Left ventricle myocardium inferior (tissue), 1 donor: ENCODE measurements around the gene SMPD2. TPM values are rescaled to one million over a fixed set of nuclear protein-coding genes. Genes with fewer than 3 reads are reported as not detected.

Experiments used
- DNase-seq: peaks from one replicate; pipeline ENCODE4 v3.0.0-alpha.2; 2020
- H3K27ac ChIP-seq: fragments of 200-600 bp; replicated peaks from 2 replicates; pipeline ENCODE4 v1.8.0; 2021
- H3K27me3 ChIP-seq: fragments of 200-600 bp; 2 replicates; pipeline ENCODE4 v1.8.0; 2021; ENCODE audit warnings: low read depth
- H3K36me3 ChIP-seq: fragments of 200-600 bp; 2 replicates; pipeline ENCODE4 v1.8.0; 2021
- H3K4me1 ChIP-seq: fragments of 200-600 bp; 2 replicates; pipeline ENCODE4 v1.8.0; 2021
- H3K4me3 ChIP-seq: fragments of 200-600 bp; 2 replicates; pipeline ENCODE4 v1.8.0; 2021; ENCODE audit warnings: mild to moderate bottlenecking, moderate library complexity
- H3K9me3 ChIP-seq: fragments of 200-600 bp; replicated peaks from 2 replicates; pipeline ENCODE4 v1.8.0; 2021
- CTCF ChIP-seq: fragments of 200-600 bp; IDR thresholded peaks from 2 replicates; pipeline ENCODE4 v1.8.0; 2021; ENCODE audit warnings: antibody characterized with exemption, mild to moderate bottlenecking, borderline replicate concordance
- intact Hi-C: fragments of 100-400 bp; cut with micrococcal nuclease; formaldehyde crosslinking; loops from one replicate; pipeline ENCODE4 v1.11.0; 2022
- total RNA-seq: library from RNA; stranded (reverse); fragmentation: NEBNext Ultra II Directional; extraction: Animal tissue kit (Norgen Biotek cat#: 25700); gene quantifications from one replicate; pipeline ENCODE4 v1.2.1, GENCODE V29; 2021
- donor health status: DM: no; HTN: yes; CAD: no; lungs with severe emphysema.

Gene SMPD2
- total RNA-seq, 1 donor from 2014 or later = 3.5 TPM

- Histone ChIP-seq H3K27me3 (no peaks in the 10 kb centered on the region), H3K9me3 (no peaks in the 10 kb centered on the region), H3K4me1 (peaks cover 18% of the 10 kb centered on the region), H3K36me3 (no peaks in the 10 kb centered on the region), H3K27ac (no peak overlapping the region), H3K4me3 (no peak overlapping the region)
- intact Hi-C loops = no loop called here
- no peak for DNase-seq
- TF ChIP-seq CTCF = no peak
Observed at GRCh38 chr6:109424946-109425345, 15.6 kb upstream of the SMPD2 start.

GRCh38 chr6:109428889-109429477, 11.5 kb upstream of the SMPD2 start:
- peak overlapping the region; percentile 30 for H3K4me3 ChIP-seq
- no peak for DNase-seq
- no peak for TF ChIP-seq CTCF
- H3K27me3 ChIP-seq = no peaks in the 10 kb centered on the region
- no peaks in the 10 kb centered on the region for H3K9me3 ChIP-seq
- peak overlapping the region; percentile 39 for H3K27ac ChIP-seq
- intact Hi-C loops = no loop called here
- H3K36me3 ChIP-seq = no peaks in the 10 kb centered on the region
- peaks cover 21% of the 10 kb centered on the region for H3K4me1 ChIP-seq

GRCh38 chr6:109429496-109429895, 11.0 kb upstream of the SMPD2 start:
- Histone ChIP-seq H3K9me3 (no peaks in the 10 kb centered on the region), H3K4me1 (peaks cover 21% of the 10 kb centered on the region), H3K27me3 (no peaks in the 10 kb centered on the region), H3K27ac (peak overlapping the region; percentile 39), H3K4me3 (no peak overlapping the region), H3K36me3 (no peaks in the 10 kb centered on the region)
- DNase-seq = no peak
- TF ChIP-seq CTCF = no peak
- intact Hi-C loops = no loop called here

GRCh38 chr6:109434456-109434855, 6.1 kb upstream of the SMPD2 start:
- Histone ChIP-seq H3K27ac (no peak overlapping the region), H3K27me3 (no peaks in the 10 kb centered on the region), H3K9me3 (no peaks in the 10 kb centered on the region), H3K4me1 (peaks cover 10% of the 10 kb centered on the region), H3K4me3 (no peak overlapping the region), H3K36me3 (no peaks in the 10 kb centered on the region)
- TF ChIP-seq CTCF = no peak
- intact Hi-C loops = no loop called here
- no peak for DNase-seq

GRCh38 chr6:109436041-109436440, 4.5 kb upstream of the SMPD2 start:
- no peaks in the 10 kb centered on the region for H3K9me3 ChIP-seq
- peaks cover 15% of the 10 kb centered on the region for H3K4me1 ChIP-seq
- no peaks in the 10 kb centered on the region for H3K27me3 ChIP-seq
- no peak overlapping the region for H3K27ac ChIP-seq
- no peak overlapping the region for H3K4me3 ChIP-seq
- H3K36me3 ChIP-seq = no peaks in the 10 kb centered on the region
- intact Hi-C loops = no loop called here
- no peak for DNase-seq
- no peak for TF ChIP-seq CTCF
